H9 (cell line): ENCODE measurements around the gene CREB3L2. TPM values are rescaled to one million over a fixed set of nuclear protein-coding genes. Genes with fewer than 3 reads are reported as not detected.

ENCODE experiments used
- DNase-seq: peaks from one replicate; pipeline ENCODE4 v3.0.0-alpha.2; 2017
- H2AFZ ChIP-seq: one replicate; pipeline ENCODE4 v1.6.1; 2013; ENCODE audit warnings: mild to moderate bottlenecking, low read length, control low read depth, moderate library complexity
- H2AK5ac ChIP-seq: 2 replicates; pipeline ENCODE4 v1.6.1; 2013; ENCODE audit warnings: low read length, control low read depth, mixed read lengths; ENCODE audit not compliant: insufficient read length
- H2BK120ac ChIP-seq: one replicate; pipeline ENCODE4 v1.6.1; 2013; ENCODE audit warnings: low read depth, mild to moderate bottlenecking, low read length, control low read depth, inconsistent platforms; ENCODE audit not compliant: poor library complexity, severe bottlenecking
- H2BK12ac ChIP-seq: 2 replicates; pipeline ENCODE4 v1.6.1; 2013; ENCODE audit warnings: low read length, control low read depth, mixed read lengths, low read depth; ENCODE audit not compliant: insufficient read length
- H2BK15ac ChIP-seq: 2 replicates; pipeline ENCODE4 v1.6.1; 2013; ENCODE audit warnings: low read depth, low read length, control low read depth
- H2BK20ac ChIP-seq: one replicate; pipeline ENCODE4 v1.6.1; 2013; ENCODE audit warnings: low read depth, mild to moderate bottlenecking, low read length, control low read depth, inconsistent platforms; ENCODE audit not compliant: poor library complexity, severe bottlenecking
- H2BK5ac ChIP-seq: 2 replicates; pipeline ENCODE4 v1.6.1; 2013; ENCODE audit warnings: low read length, control low read depth, mixed read lengths; ENCODE audit not compliant: insufficient read length
- H3K14ac ChIP-seq: 2 replicates; pipeline ENCODE4 v1.6.1; 2013; ENCODE audit warnings: low read length, control low read depth; ENCODE audit not compliant: insufficient read depth
- H3K18ac ChIP-seq: 2 replicates; pipeline ENCODE4 v1.6.1; 2013; ENCODE audit warnings: low read depth, mild to moderate bottlenecking, mixed read lengths, low read length, control low read depth; ENCODE audit not compliant: insufficient read length
- H3K23ac ChIP-seq: 2 replicates; pipeline ENCODE4 v1.6.1; 2013; ENCODE audit warnings: low read length, control low read depth, mixed read lengths, low read depth; ENCODE audit not compliant: insufficient read length
- H3K23me2 ChIP-seq: 2 replicates; pipeline ENCODE4 v1.6.1; 2013; ENCODE audit warnings: low read depth, mild to moderate bottlenecking, mixed read lengths, low read length, control low read depth; ENCODE audit not compliant: insufficient read length, poor library complexity, severe bottlenecking
- H3K27ac ChIP-seq: 2 replicates; pipeline ENCODE4 v1.5.1; 2013; ENCODE audit warnings: low read length, control low read depth, mixed read lengths, low read depth; ENCODE audit not compliant: insufficient read length
- H3K27me3 ChIP-seq: 2 replicates; pipeline ENCODE4 v1.6.1; 2013; ENCODE audit warnings: low read length, control low read depth, inconsistent platforms; ENCODE audit not compliant: insufficient read depth
- H3K4ac ChIP-seq: 2 replicates; pipeline ENCODE4 v1.6.1; 2013; ENCODE audit warnings: low read depth, mild to moderate bottlenecking, control low read depth, inconsistent platforms, low read length, moderate library complexity
- H3K4me1 ChIP-seq: 2 replicates; pipeline ENCODE4 v1.6.1; 2013; ENCODE audit warnings: low read length, control low read depth, inconsistent platforms; ENCODE audit not compliant: insufficient read depth
- H3K4me2 ChIP-seq: 2 replicates; pipeline ENCODE4 v1.6.1; 2013; ENCODE audit warnings: low read length, control low read depth, mixed read lengths; ENCODE audit not compliant: insufficient read length, insufficient read depth
- H3K56ac ChIP-seq: 2 replicates; pipeline ENCODE4 v1.6.1; 2013; ENCODE audit warnings: low read depth, mild to moderate bottlenecking, mixed read lengths, low read length, control low read depth; ENCODE audit not compliant: insufficient read length
- H3K79me1 ChIP-seq: 2 replicates; pipeline ENCODE4 v1.6.1; 2013; ENCODE audit warnings: low read depth, mild to moderate bottlenecking, moderate library complexity, low read length, control low read depth, inconsistent platforms; ENCODE audit not compliant: insufficient read depth, poor library complexity, severe bottlenecking
- H3K79me2 ChIP-seq: 2 replicates; pipeline ENCODE4 v1.6.1; 2013; ENCODE audit warnings: low read length, control low read depth, inconsistent platforms; ENCODE audit not compliant: insufficient read depth
- H3K9ac ChIP-seq: 2 replicates; pipeline ENCODE4 v1.6.1; 2013; ENCODE audit warnings: low read length, control low read depth, mixed read lengths; ENCODE audit not compliant: insufficient read length; ENCODE audit errors: extremely low read depth
- H3K9me3 ChIP-seq: one replicate; pipeline ENCODE4 v1.6.1; 2013; ENCODE audit warnings: low read depth, low read length, inconsistent platforms; ENCODE audit not compliant: control insufficient read depth
- H3T11ph ChIP-seq: one replicate; pipeline ENCODE4 v1.6.1; 2013; ENCODE audit warnings: mild to moderate bottlenecking, low read length, control low read depth, inconsistent platforms
- H4K20me1 ChIP-seq: one replicate; pipeline ENCODE4 v1.6.1; 2013; ENCODE audit not compliant: control insufficient read depth, insufficient read length, insufficient read depth
- H4K5ac ChIP-seq: 2 replicates; pipeline ENCODE4 v1.6.1; 2013; ENCODE audit warnings: low read depth, mild to moderate bottlenecking, mixed read lengths, low read length, control low read depth; ENCODE audit not compliant: insufficient read length
- H4K8ac ChIP-seq: replicated peaks from 2 replicates; pipeline ENCODE4 v1.6.1; 2013; ENCODE audit warnings: low read length, control low read depth, mixed read lengths, low read depth; ENCODE audit not compliant: insufficient read length
- H4K91ac ChIP-seq: 2 replicates; pipeline ENCODE4 v1.6.1; 2013; ENCODE audit warnings: low read depth, mild to moderate bottlenecking, moderate library complexity, mixed read lengths, low read length, control low read depth; ENCODE audit not compliant: insufficient read length
- H3K27ac Mint-ChIP-seq, 3 experiments: 2 replicates in 2 of 3; 3 replicates in 1 of 3; pipeline ENCODE4 v1.8.0; 2020 to 2021; ENCODE audit warnings: mixed read lengths in 3 of 3, mild to moderate bottlenecking in 1 of 3, moderate library complexity in 1 of 3
- H3K27me3 Mint-ChIP-seq: 2 replicates; pipeline ENCODE4 v1.8.0; 2021; ENCODE audit warnings: low read depth, mild to moderate bottlenecking, moderate library complexity, mixed read lengths
- H3K36me3 Mint-ChIP-seq, 3 experiments: 2 replicates in 2 of 3; 3 replicates in 1 of 3; pipeline ENCODE4 v1.8.0; 2020 to 2021; ENCODE audit warnings: low read depth in 3 of 3, mixed read lengths in 3 of 3; ENCODE audit not compliant: insufficient read depth in 1 of 3
- H3K4me1 Mint-ChIP-seq, 2 experiments: 2 replicates each; pipeline ENCODE4 v1.8.0; 2020; ENCODE audit warnings: mixed read lengths in 2 of 2
- H3K4me3 Mint-ChIP-seq, 2 experiments: 2 replicates in 1 of 2; 3 replicates in 1 of 2; pipeline ENCODE4 v1.8.0; 2020 to 2021; ENCODE audit warnings: mild to moderate bottlenecking in 2 of 2, mixed read lengths in 2 of 2, moderate library complexity in 1 of 2
- H3K9me3 Mint-ChIP-seq, 2 experiments: 2 replicates in 1 of 2; 3 replicates in 1 of 2; pipeline ENCODE4 v1.8.0; 2020; ENCODE audit warnings: mild to moderate bottlenecking in 2 of 2, mixed read lengths in 2 of 2, moderate library complexity in 1 of 2
- CTCF ChIP-seq: fragments of 200-600 bp; sonication (generic); conservative IDR thresholded peaks from 3 replicates; pipeline ENCODE4 v1.8.0; 2021; ENCODE audit warnings: antibody characterized with exemption, mild to moderate bottlenecking
- WGBS: extraction: QIAGEN DNeasy Blood & Tissue Kit; methylation state at CpG from one replicate; pipeline ENCODE4 v1.1.7; 2013; ENCODE audit warnings: missing lambda C conversion rate, low lambda C conversion rate, mixed read lengths; ENCODE audit not compliant: insufficient read length; ENCODE audit errors: extremely low coverage; 5-methylcytosine and 5-hydroxymethylcytosine counted together
- total RNA-seq: library from RNA; stranded (reverse); gene quantifications from 2 replicates; pipeline ENCODE4 v1.2.1, GENCODE V29; 2021

CREB3L2 gene
- total RNA-seq, 1 experiment from 2014 or later: 60.7 TPM

- Histone ChIP-seq H3K27ac (no peak overlapping the region), H3K14ac (no peak overlapping the region), H4K91ac (no peak overlapping the region), H3K23ac (no peak overlapping the region), H3K27me3 (no peaks in the 10 kb centered on the region), H3K9ac (no peak overlapping the region), H4K20me1 (no peaks in the 10 kb centered on the region), H2BK20ac (no peak overlapping the region), H3K23me2 (no peaks in the 10 kb centered on the region), H2BK120ac (no peak overlapping the region), H2AK5ac (no peak overlapping the region), H3K79me1 (no peaks in the 10 kb centered on the region), H2BK5ac (no peak overlapping the region), H2BK15ac (no peak overlapping the region), H4K8ac (no peak overlapping the region), H3K4me1 (peaks cover 5% of the 10 kb centered on the region; the same call in 1 of the 2 replicates), H4K5ac (no peak overlapping the region), H3K79me2 (no peaks in the 10 kb centered on the region), H3K4me2 (no peak overlapping the region), H3K18ac (no peak overlapping the region), H2BK12ac (no peak overlapping the region), H3K9me3 (peaks cover 15% of the 10 kb centered on the region), H3K56ac (no peak overlapping the region), H3K4ac (no peak overlapping the region), H3T11ph (no peak overlapping the region), H2AFZ (no peak overlapping the region)
- whole genome bisulfite sequencing: no CpG with 5 or more reads among the region's 3 CpGs
- TF ChIP-seq CTCF: no peak
- peaks cover 13 to 28% (median 28%) of the 10 kb centered on the region in 3 experiments for H3K36me3 Mint-ChIP-seq
- peaks cover 3% of the 10 kb centered on the region; the same call in 1 of the 2 replicates for H3K27me3 Mint-ChIP-seq
- no peak overlapping the region for H3K4me3 Mint-ChIP-seq
- H3K27ac Mint-ChIP-seq: no peak overlapping the region
- H3K9me3 Mint-ChIP-seq: peaks cover 29 to 33% of the 10 kb centered on the region in 2 experiments
- H3K4me1 Mint-ChIP-seq: peaks cover 23 to 24% of the 10 kb centered on the region in 2 experiments
- DNase-seq: no peak
Observed at GRCh38 chr7:137835486-137836112, 166.3 kb downstream of the CREB3L2 start.
